ENCODE data around the gene HOXA9.
A peak's percentile ranks its signal among the peaks of the same experiment; 100 is the strongest.

- peak; percentile 98 to 100 (median 100) for TF ChIP-seq CTCF (IDR thresholded peaks at IDR 0.05)
- TF ChIP-seq POLR2A (IDR thresholded peaks at IDR 0.05), result peak; percentile 8
Observed at GRCh38 chr7:27160546-27161213, 4.7 kb downstream of the HOXA9 start.
